ENCODE data around the gene KLHDC3.

The KLHDC3 gene

GRCh38 chr6:43059168-43060033, 45.4 kb downstream of the KLHDC3 start, which contains the start of the genes KLC4 and MRPL2:
TSS of gene KLC4 (plus strand) at chr6:43059631. CDS start at chr6:43061336, 1,705 bp downstream.
TSS of gene MRPL2 (minus strand) at chr6:43059434. CDS start at chr6:43059381, 53 bp downstream.
- peak; percentile 99 for DNase-seq

GRCh38 chr6:43060034-43060754, 46.1 kb downstream of the KLHDC3 start:
- DNase-seq: no peak

- DNase-seq: no peak
Measured at GRCh38 chr6:43060755-43061633, 46.9 kb downstream of the KLHDC3 start.

- DNase-seq: no peak
Measured at GRCh38 chr6:43061861-43062260, 47.8 kb downstream of the KLHDC3 start.

GRCh38 chr6:43062818-43063217, 48.8 kb downstream of the KLHDC3 start:
- no peak for DNase-seq

- peak; percentile 49 for DNase-seq
Measured at GRCh38 chr6:43070028-43070632, 56.1 kb downstream of the KLHDC3 start.

All from kidney glomerular epithelial cell (primary cell).